HG03469 (cell line): ENCODE results near the gene LRRC47.

Experiments
- ATAC-seq: cut with Tn5 transposase; IDR thresholded peaks from one replicate; pipeline ENCODE4 v1.9.1; 2021; ENCODE audit warnings: mild to moderate bottlenecking, moderate library complexity, moderate number of reproducible peaks; ENCODE audit not compliant: unreplicated experiment

The LRRC47 gene

DNA sequence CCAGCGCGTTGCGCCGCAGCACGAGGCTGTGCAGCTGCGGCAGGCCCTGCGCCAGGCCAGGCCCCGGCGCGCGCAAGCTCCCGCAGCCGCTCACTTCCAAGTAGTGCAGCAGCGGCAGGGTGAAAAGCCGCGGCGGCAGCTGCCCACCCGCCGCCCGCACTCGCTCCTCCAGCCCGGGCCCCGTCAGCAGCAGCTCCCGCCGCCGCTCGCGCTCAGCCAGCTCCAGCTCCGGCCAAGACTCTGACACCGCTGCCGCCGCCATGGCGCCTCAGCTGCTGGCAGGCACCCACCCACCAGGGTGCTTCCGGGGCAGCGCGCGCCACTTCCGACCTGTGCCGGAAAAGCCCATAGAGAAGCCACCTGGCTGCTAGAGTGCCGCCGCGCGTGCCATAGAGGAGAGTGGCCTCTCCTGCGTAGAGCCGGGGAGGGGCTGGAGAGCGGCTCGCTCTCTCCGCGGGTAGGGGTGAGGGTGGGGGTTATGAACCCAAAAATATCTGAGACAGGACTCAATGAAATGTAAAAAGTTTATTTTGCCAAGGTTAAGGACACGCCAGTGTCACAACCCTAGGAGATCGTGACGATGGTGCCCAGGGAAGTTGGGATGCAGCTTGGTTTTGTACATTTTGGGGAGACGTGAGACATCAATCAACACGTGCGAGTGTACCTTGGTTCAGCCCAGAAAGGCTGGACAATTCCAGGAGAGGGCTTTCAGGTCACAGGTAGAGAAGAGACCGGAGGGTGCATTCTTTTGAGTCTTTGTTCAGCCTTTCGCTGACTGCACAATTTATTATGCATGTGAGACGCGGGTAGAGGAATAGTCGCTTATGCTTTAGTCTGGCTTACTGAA lies at the start of gene LRRC47:
TSS of gene LRRC47 (minus strand) at position 284 of the 847 bp plus-strand sequence. CDS start at position 262, 22 bp downstream.
- peak; percentile 93 for ATAC-seq

DNA sequence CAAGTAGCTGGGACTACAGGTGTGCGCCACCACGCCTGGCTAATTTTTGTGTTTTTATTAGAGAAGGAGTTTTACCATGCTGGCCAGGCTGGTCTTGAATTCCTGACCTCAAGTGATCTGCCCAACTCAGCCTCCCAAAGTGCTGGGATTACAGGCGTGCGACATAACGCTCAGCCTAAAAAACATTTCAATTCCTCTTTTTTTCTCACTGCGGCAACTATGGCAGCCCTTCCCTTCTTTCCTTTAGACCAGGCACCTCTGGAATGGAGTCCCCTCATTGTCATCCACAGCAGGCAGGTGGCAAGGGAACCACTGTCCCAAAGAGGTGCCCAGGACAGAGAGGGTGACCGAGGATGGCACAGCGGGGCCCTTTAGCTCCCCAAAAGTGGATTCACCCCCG lies 46.6 kb upstream of the LRRC47 start:
- no peak for ATAC-seq

DNA sequence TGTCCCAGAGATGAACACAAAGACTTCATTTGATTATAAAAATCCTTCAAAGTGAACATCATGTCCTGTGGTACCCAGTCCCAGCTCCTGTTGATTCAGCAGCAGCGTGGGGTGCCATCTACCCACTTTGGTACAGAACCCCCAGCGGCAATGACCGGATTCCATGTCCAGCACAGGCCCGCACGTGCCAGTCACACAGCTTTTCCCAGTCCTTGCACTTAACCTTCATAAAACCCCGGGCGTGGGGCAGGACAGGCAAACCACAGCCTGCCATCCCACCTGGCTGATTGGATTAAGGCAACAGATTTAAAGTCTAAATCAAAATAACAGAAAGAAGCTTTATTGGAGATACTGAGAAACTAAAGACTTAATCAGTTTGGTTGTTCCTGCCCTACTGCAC lies 45.2 kb upstream of the LRRC47 start:
- no peak for ATAC-seq

DNA sequence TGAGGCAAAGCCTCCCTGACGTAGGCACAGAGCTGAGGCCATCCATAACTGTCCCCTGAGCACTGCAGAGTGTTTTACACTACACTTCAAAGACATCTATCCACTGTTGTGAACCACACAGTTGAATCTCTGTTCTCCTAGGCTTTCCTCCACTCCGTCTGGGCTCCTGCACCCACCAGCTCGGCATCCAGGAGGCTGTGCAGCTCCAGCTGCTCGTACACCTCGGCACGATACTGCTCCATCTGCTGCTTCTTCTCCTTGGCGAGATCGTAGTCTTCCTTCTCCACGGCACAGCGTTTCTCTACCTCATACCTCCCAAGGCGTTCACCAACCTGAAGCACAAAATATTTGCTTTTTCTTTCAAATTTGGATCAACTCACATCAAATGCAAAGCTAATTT lies 42.5 kb upstream of the LRRC47 start:
- no peak for ATAC-seq

DNA sequence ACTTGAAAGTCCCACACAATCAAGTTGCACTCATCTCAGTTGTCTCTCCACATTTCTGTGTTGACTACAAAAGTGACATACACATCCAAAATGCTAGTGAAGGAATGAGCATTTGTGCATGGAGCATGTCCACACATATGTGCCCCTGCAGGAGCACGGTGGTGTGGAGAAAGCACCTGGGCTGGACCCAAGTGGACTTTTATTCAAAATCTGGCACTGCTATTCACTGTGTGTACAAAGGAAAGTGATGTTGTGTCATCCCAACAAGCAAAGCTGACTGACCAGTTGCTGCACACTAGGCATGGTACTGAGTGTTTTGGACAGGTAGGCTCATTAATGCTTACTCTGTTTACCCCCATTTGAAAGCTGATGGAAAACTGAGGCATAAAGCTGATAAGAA lies 41.4 kb upstream of the LRRC47 start:
- no peak for ATAC-seq

DNA sequence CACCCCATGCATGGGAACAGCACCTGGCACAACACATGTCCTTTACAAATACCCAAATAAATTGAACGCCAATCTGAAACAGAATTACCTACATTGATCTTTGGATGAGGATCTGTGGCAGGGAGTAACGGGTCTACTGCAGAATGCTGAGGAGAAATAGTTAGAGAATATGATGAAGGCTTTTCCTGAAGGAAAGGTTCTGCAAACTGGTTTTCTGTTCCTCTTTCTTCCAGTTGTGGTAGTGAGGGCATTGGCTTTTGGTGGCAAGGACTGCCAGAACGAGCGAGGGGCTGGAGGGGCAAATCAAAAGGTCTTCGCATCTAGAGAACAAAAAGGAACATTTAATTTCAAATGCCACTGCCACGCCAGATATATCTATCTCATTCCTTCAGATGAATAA lies 40.9 kb upstream of the LRRC47 start:
- ATAC-seq, result no peak

DNA sequence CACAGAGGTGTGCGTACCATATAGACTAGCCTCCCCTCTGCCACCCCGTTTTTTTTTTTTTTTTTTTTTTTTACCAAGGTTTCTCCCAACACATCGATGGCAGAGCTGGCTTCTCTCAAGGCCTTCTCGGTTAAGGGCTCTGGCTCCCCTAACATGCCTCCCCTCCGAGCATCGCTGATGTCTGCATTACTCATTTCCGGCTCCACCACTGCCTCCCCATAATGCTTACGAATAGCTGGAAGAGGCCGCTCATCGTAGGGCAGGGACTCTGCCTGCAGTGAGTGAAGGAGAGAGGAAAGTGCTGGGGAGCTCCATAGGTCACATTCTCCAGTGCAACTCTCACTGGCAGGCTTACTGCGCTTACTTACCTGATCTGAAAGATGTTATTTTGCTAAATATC lies 40.1 kb upstream of the LRRC47 start:
- no peak for ATAC-seq

DNA sequence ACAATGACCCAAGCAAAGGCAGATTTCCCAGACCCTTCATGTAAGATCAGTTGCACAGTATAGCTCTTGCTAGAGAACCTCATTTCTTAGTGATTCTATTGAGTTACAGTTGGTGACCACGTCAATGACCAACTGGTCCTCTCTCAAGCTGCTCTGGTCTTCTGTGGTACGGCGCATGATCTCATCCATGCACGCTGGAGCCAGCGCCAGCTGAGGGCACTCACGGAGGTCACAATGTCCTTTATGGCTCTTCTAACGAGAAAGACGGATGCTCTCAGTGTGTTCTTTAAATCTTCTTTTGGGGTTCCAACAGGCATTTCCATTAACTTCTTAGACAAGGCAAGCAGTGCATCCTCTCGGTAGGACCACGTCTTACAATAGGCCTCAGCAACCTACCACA lies 38.4 kb upstream of the LRRC47 start:
- ATAC-seq, result no peak

DNA sequence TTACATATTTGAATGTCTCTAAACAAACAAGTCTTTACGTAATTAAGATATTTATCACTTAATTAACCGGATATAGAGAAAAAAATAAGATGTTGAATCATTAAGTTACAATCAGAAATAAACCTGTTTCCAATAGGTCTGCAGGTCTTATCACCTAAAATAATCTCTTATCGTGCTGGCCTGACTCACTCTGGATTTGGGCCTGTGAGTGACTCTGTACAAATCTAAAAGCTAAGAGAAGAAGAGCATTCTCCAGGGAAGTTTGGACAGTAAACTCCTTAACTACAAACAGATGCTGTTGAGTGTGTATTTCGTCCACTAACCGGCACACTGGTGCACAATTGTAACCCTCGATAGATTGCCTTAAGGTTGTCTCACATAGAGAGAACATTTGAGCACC lies 35.4 kb upstream of the LRRC47 start:
- no peak for ATAC-seq

DNA sequence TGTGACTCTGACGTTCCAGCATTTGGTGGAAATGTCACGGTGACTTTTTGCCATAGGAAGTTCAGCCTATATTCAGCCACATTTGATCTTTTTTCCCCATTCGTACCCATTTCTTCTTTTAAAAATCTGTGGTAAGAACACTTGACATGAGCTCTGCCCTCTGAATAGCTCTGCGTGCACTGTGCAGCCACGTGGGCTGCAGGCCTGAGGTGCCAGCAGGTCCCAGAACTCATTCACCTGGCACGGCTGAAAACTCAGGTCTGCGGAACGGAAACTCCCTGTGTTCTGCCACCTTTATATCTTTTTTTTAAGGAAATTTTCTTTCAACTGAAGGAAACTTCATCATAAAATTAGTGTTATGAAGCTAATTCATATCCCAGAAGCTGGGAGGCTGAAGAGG lies 32.1 kb upstream of the LRRC47 start:
- ATAC-seq, result no peak

DNA sequence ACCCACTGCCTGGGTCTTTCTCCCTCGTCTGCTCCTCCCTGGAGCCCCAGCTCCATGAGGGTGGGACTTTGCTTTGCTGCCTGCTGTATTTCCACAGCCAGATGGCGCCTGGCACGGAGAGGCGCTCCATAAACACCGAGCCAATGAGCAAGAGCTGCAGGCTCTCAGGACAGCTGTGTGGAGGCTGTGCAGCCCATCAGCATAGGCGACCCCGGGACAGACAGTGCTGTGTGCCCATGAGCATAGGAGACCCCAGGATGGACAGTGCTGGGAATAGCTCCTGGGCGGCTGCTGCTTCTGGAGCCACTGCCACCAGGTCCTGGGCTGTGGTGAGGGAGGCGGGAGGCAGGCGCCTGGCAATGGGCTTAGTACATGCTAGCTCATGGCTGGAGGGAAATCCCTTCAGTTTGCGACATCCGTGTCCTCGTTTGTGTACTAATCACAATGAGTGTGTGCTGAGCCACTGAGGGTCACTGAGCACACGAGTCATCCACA lies 31.6 kb upstream of the LRRC47 start:
- ATAC-seq, result no peak

DNA sequence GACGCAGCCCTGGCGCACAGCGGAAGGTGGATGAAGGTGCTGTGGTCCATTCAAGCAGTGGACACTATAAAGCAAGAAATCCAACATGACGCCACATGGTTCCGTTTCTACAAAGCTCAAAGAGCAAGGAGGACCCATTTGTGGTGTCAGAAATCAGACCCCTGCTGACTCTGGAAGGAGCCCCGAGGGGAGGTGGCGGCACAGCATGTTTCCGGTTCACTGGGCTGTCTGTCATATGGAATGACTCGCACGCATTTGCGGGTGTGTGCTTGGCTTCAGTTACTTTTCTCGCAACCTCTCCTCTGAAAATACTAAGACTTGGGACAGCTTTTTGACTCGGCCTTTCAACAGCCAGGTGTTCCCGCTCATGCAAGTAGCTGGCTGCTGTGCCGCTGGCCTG lies 29.1 kb upstream of the LRRC47 start:
- ATAC-seq, result no peak

DNA sequence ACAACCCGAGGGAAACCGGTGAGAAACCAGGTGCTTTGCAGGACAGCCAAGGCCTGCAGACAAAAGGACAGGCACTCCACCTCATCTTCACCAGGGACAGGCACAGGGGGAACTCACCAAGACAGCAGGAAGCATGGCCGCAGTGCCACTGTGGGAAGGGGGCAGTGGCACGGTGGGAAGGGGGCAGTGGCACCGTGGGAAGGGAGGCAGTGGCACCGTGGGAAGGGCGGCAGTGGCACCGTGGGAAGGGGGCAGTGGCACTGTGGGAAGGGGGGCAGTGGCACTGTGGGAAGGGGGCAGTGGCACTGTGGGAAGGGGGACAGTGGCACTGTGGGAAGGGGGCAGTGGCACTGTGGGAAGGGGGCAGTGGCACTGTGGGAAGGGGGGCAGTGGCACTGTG lies 28.4 kb upstream of the LRRC47 start:
- ATAC-seq, result no peak

DNA sequence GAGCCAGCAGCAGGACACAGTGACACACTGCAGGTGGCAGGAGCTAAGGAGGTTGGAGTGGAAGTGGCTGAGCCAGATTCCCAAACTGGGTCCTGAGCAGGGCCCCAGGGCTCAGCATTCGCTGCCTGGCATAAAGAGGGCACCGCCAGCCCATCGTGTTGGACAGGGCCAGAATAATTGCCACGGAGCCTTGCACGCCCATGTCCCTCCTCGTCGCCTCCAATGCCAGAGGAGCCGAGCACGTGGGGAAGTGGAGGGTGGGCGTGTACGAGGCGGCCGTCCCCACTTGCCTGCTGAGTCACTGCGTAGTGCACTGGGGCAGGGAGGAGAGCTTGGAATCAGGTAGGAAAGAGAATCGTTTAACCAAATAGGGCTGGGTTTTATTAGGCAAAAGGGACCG lies 26.1 kb upstream of the LRRC47 start:
- ATAC-seq, result no peak

DNA sequence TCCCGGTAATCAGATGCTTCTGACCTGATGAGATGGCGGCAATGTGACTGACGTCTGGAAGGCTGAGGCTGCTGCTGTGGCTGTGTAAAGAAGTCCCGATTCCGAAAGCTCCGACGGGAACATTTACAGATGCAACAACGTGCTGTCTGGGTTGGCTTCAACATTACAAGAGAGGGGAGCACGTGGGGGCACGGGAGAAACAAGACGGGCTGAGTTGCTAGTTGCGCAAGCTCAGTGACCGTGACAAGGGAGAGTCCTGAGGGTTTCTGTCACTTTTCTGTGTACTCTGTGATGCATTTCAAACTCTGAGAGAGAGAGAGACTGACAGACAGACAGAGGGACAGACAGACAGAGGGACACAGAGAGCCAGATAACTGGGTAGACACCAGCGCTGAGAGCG lies 25.6 kb upstream of the LRRC47 start:
- no peak for ATAC-seq

DNA sequence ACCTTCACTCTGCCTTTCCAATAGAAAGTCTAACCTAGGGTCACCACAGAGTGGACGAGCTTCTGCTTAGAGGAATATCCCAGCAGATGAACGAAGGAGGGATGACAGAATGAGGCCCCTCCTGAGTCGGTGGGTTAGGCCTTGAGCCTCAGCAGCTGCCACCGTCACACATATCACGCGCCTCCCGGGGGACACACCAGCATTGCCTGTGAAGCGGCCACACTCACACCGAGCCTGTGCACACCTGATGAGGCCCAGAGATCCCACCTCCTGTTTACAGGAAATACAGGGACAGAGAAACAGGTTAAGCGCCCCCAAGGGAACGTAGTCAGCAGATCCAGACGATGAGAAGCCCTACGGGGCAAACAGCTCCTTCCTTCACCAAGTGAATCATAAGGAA lies 25.1 kb upstream of the LRRC47 start:
- ATAC-seq, result no peak

DNA sequence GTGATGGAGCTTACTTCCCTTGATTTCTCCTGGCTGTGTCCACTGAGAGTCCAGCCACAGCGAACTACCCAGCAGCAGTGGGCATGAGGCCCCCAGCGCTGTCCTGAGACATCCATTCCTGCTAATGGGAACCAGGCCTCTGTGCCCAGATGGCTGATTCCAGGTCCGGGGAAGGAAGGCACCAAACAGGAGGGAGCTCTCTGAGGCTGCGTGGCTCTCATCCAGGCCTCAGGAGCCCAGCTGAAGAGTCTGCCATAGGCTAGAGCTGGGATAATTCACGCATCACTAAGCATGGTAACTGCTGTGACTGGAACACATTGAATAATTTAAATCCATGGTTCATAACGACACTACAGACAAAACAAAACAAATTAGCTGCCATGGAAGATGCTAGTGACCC lies 24.7 kb upstream of the LRRC47 start:
- no peak for ATAC-seq

DNA sequence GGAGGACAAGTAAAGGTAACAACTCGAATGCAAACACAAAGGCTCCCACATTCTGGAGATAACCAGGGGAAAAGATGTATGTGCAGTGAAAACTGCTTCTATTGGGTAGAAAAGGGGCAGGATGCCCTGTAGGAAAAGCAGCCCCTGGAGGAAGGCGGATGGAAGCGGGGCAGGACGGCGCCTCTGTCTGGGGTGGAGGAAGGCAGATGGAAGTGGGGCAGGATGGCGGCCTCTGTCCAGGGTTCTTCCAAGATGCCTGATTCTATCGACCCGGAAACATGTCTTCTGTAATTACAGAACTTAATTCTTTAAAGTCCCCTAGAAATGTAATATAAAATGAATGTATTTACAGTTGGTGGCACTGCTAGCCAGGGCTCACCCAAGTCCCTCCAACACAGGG lies 24.0 kb upstream of the LRRC47 start:
- no peak for ATAC-seq

DNA sequence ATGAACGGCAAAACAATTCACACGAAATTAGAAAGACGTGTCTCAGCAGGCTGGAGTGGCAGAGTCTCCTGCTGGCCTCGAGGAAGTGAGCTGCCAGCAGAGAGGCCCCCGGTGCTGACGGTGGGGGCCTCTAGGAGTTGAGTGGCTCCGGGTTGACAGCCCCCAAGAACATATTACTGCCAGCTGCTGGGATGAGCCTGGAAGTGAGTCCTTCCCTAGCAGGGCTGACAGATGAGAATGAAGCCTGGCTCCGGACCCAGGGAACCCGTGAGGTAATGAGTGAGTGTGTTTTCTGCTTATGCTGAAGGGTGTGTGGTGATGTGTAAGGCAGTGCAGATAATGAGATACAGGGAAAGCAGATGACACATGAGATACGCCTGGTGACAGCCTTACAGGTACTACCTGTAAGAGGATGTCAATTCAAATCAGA lies 23.5 kb upstream of the LRRC47 start:
- ATAC-seq, result no peak

DNA sequence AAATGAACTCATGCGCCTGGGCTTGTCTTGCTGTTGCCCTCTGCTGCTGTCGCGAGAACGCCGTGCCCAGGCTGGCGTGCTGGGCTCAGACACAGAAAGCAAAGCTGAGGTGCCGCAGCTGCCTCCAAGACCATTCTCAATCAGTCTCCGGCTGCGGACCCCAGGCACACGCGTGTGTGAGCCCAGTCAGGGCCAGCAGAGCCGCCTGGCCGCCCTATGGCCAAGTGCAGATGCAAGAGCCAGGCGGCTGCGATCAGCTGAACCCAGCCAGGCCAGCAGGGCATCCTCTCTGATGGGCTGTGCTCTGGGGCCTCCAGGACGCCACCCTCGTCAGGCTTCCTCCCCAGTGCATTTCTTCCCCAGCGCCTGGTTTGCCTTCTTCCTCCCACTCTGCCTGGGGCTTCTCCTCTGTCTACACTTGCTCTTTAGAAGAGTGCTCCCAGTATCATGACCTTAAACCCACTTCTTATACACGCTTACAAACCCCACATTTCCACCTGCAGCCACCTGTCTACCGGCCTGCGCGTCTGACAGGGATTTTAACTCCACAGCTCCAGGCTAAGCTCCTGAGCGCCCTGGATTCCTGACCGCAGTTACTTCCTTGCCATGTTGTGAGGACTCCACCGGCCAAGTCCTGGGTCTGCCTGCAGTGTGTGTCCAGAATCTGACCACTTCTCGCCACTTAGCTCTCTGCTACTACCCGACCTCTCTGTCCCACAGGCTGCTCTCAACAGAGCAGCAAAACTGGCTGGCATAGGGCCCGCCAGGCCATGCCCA lies 21.7 kb upstream of the LRRC47 start:
- ATAC-seq, result no peak

DNA sequence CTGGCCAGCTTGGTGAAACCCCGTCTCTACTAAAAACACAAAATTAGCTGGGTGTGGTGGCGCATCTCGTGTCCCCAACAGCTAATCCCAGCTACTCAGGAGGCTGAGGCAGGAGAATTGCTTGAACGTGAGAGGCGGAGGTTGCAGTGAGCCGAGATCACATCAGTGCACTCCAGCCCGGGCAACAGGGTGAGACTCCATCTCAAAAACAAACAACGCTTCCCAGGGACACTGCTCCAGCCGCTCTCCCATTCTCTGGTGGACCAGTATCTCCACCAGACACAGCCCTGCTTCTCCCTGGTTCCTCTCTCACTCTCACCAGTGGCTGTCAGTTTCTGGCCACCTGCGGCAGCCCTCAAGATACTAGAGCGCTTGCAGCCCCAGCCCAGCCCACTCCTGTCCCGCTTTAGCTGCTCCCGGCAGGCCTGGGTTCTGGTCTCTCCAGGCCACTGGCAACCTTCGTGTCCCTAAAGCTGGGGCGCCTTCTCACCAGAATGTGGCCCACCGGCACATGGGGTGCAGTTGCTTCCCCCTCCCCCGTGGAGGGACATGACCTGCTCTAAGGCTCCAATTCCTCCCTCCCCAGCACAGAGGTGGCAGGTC lies 20.9 kb upstream of the LRRC47 start:
- ATAC-seq, result no peak
